Measurements from ENCODE around the gene FKBP15. TPM values are rescaled to one million over a fixed set of nuclear protein-coding genes. Genes with fewer than 3 reads are reported as not detected.

Gene FKBP15
- total RNA-seq, 1 experiment from 2014 or later: 20.1 TPM

DNA sequence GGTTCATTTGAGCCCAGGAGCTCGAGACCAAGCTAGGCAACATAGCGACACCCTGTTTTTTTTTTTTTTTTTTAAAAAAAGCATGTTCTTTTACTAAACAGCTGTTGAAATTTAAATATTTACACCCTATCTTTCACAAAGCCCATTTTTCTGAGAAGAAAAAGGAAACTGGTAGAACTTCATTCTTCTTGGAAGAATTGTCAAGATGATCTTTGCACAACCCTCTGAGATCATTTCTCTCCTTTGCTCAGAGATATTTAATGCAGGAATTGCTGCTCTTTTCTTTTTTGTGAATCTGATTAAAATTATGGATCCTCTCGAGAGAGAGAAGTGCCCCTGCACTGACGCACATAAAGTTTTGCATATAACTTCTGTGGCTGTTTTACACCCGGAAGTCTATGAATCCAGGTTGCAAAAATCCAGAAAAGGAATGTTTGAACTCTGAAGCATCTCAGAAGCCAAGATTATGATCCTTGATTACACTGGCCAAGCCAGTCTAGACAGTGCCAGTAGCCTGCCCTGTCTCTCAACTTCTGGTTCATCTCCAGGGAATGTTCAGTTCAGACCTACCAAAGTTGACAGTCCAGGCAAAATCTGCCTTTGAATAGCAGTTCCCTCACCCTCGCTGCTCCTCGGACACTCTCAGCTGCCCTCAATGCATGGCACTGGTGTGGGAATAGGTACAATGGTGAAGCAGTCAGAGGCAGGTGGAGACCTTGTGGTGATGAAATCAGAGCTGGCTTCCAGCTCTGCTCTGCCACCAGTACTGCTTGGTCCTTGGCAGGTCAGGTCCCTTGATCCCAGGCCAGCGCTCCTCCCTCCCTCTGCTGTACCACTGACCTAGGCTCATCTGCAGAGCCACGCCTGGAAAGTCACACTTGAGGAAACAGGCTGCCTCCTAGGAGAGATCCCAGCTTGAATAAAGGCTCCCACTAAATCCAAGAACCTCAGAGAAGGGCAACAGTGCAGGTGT is 83.6 kb downstream of the FKBP15 start:
- intact Hi-C loops (cut with micrococcal nuclease; ENCODE audit: unreplicated experiment): no loop called here
- ChIA-PET POLR2A (no interaction called here), CTCF (interaction anchor here (0.6 kb wide), 1 partner anchor 13 kb away, joined by 3 read pairs; the partner anchor contains the start of gene SLC31A2)

GRCh38 chr9:113131689-113132151 is 89.4 kb downstream of the FKBP15 start:
- Mint-ChIP-seq H3K9me3 (ENCODE audit: unreplicated experiment) (no peaks in the 10 kb centered on the region), H3K36me3 (ENCODE audit: insufficient read depth, unreplicated experiment) (no peaks in the 10 kb centered on the region), H3K4me1 (ENCODE audit: low read depth, unreplicated experiment) (no peaks in the 10 kb centered on the region), H3K4me3 (ENCODE audit: unreplicated experiment) (no peak overlapping the region), H3K27ac (ENCODE audit: unreplicated experiment) (no peak overlapping the region), H3K27me3 (ENCODE audit: insufficient read depth, unreplicated experiment) (peaks cover 14% of the 10 kb centered on the region)
- no TSS peak for BruUV-seq (replicated peaks)
- no peak overlapping the region for H3K4me3 ChIP-seq (ENCODE audit: low read depth, low read length)
- TF ChIP-seq CTCF (IDR thresholded peaks at IDR 0.05; ENCODE audit: insufficient read depth in 1 of 2, low read depth in 1 of 2, low read length in 1 of 2, severe bottlenecking in 1 of 2, unreplicated experiment in 1 of 2): no peak
- no peaks in the 10 kb centered on the region for H3K27me3 ChIP-seq (replicated peaks; ENCODE audit: control insufficient read depth, insufficient read depth, low read length)
- intact Hi-C loops (cut with micrococcal nuclease; ENCODE audit: unreplicated experiment): no loop called here
- ChIA-PET POLR2A (no interaction called here), CTCF (no interaction called here)
- H3K4me1 ChIP-seq: no peaks in the 10 kb centered on the region
- DNase-seq: peak in 1 of 2 experiments; percentile 47
- no peaks in the 10 kb centered on the region for H3K36me3 ChIP-seq (ENCODE audit: control insufficient read depth, insufficient read depth, low read length)
- H3K9me3 ChIP-seq: no peaks in the 10 kb centered on the region

More for the DNA sequence above, 83.6 kb downstream of the FKBP15 start:
- no peaks in the 10 kb centered on the region for H3K27me3 ChIP-seq (replicated peaks; ENCODE audit: control insufficient read depth, insufficient read depth, low read length)
- no peak overlapping the region for H3K4me3 ChIP-seq (ENCODE audit: low read depth, low read length)
- peaks cover 10% of the 10 kb centered on the region for H3K4me1 ChIP-seq
- H3K9me3 Mint-ChIP-seq (ENCODE audit: unreplicated experiment): no peaks in the 10 kb centered on the region
- no peak overlapping the region for H3K27ac Mint-ChIP-seq (ENCODE audit: unreplicated experiment)
- no peaks in the 10 kb centered on the region for H3K9me3 ChIP-seq
- no peaks in the 10 kb centered on the region for H3K36me3 Mint-ChIP-seq (ENCODE audit: insufficient read depth, unreplicated experiment)
- no TSS peak for BruUV-seq (replicated peaks)
- no peaks in the 10 kb centered on the region for H3K36me3 ChIP-seq (ENCODE audit: control insufficient read depth, insufficient read depth, low read length)
- DNase-seq: no peak
- H3K4me3 Mint-ChIP-seq (ENCODE audit: unreplicated experiment): peak overlapping the region; percentile 22
- no peak for TF ChIP-seq CTCF (IDR thresholded peaks at IDR 0.05; ENCODE audit: insufficient read depth in 1 of 2, low read depth in 1 of 2, low read length in 1 of 2, severe bottlenecking in 1 of 2, unreplicated experiment in 1 of 2)
- H3K4me1 Mint-ChIP-seq (ENCODE audit: low read depth, unreplicated experiment): peaks cover 7% of the 10 kb centered on the region
- peaks cover 7% of the 10 kb centered on the region for H3K27me3 Mint-ChIP-seq (ENCODE audit: insufficient read depth, unreplicated experiment)

DNA sequence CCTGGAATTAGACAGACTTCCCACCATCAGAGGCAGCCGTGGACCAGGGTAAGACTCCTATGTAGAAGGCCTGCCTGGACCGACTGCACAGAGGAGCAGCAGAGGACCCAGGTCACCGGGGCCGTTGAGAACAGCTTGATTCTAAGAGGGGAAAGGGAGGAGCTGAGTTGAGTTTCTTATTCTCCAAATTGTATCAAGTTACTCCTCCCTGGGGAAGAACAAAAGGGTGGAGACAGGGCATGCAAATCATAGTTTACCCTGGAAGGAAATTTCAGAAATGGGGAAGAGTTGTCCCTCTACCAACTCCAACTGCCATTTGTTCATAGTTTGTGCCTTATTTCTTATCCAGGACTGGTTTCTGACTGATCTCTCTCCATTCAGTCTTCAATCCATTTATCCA is 91.2 kb downstream of the FKBP15 start:
- no peaks in the 10 kb centered on the region for H3K36me3 ChIP-seq (ENCODE audit: control insufficient read depth, insufficient read depth, low read length)
- Mint-ChIP-seq H3K27me3 (ENCODE audit: insufficient read depth, unreplicated experiment) (peaks cover 18% of the 10 kb centered on the region), H3K4me3 (ENCODE audit: unreplicated experiment) (no peak overlapping the region), H3K9me3 (ENCODE audit: unreplicated experiment) (no peaks in the 10 kb centered on the region), H3K36me3 (ENCODE audit: insufficient read depth, unreplicated experiment) (no peaks in the 10 kb centered on the region), H3K27ac (ENCODE audit: unreplicated experiment) (no peak overlapping the region), H3K4me1 (ENCODE audit: low read depth, unreplicated experiment) (no peaks in the 10 kb centered on the region)
- POLR2A ChIA-PET: no interaction called here
- H3K4me1 ChIP-seq: no peaks in the 10 kb centered on the region
- no peaks in the 10 kb centered on the region for H3K27me3 ChIP-seq (replicated peaks; ENCODE audit: control insufficient read depth, insufficient read depth, low read length)
- CTCF ChIA-PET: no interaction called here
- intact Hi-C loops (cut with micrococcal nuclease; ENCODE audit: unreplicated experiment): no loop called here
- BruUV-seq (replicated peaks): no TSS peak
- H3K4me3 ChIP-seq (ENCODE audit: low read depth, low read length): no peak overlapping the region
- no peak for DNase-seq
- TF ChIP-seq CTCF (IDR thresholded peaks at IDR 0.05; ENCODE audit: insufficient read depth in 1 of 2, low read depth in 1 of 2, low read length in 1 of 2, severe bottlenecking in 1 of 2, unreplicated experiment in 1 of 2): no peak
- no peaks in the 10 kb centered on the region for H3K9me3 ChIP-seq
